Stimulated activated CD4-positive, alpha-beta T cell treated with anti-CD3 and anti-CD28 coated beads, Interleukin-2, amount 100 ng/mL, for 48 hours (primary cell): Measurements from ENCODE around the gene DCAF7.

Experiments used
- DNase-seq, 2 donors: peaks; one replicate each; pipeline ENCODE4 v3.0.0-alpha.2; 2020

Gene DCAF7

DNA sequence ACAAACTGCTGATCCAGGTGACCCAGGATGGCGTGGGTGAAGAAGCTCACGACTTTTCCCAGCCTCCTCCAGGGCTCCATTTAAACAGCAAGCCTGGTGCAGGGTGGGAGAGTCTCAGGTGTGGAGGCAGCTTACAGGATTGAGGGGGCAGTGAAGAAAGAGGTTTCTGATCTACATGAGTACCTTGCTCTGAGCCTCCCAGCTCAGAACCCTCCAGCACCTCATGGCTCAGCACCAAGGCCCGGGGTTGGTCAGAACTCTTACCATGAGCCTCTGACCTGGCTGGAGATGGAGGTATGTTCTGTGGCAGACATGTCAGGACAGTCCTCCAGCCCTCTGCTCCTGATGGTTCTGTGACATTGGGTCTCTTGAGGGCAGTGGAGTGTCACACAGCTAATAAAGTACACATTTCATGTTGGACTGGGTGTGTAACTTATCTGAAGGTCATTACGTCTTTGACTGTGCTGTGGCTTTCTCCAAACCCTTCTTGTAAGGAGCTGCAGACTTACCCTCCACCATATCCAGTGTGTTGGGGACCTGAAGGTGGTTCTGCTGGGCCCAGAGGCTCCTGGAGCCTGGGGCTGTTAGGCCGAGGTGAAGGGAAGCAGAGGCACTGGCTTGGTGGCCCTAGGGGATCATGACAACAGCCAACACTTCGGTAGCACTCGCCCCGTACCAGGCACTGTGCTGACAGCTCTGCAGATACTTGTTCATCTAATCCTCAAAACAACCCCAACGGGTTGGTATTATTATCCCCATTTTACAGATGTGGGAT lies 3.8 kb upstream of the DCAF7 start:
- no peak for DNase-seq

- no peak for DNase-seq
These were observed 3.2 kb upstream of the DCAF7 start for GRCh38 chr17:63547083-63547523.

- no peak for DNase-seq
These were observed 860 bp upstream of the DCAF7 start for GRCh38 chr17:63549289-63549945.

DNA sequence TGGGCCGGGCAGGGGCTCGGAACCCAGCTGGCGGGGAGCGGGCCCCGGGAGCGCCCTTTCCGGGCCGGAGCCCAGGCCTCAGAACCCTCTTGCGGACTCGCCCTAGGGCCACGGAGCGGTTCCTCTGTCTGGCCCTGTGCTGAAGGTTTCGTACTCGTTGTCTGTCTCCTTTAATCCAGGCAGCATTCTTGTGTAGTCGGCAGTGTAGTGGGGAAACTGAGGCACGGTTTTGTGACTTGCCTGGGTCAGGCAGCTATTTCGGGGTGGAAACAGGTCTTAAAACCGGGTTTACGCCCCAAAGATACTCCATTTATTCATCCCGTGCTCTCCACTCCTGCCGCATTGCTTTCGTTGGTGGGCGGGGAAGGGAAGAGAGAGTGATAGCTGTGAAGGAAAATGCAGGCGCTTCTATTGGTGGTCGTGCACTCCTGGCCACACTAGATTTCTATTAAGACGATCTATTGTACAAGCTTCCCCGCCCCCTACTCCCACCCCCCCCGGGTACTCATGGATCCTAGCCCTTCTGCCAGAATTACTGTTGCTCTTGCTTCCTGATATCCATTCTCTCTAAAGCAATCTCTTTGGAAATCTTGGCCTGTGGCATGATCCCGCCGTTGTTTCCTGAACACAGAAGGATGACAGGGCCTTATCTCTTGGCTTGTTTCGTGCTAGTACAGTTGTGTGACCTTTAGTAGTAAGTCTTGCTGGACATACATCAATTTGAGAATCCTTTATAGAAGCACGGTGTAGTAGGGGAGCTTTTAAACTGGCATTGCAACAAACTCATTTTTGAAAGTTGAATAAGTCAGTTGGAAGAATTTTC lies 751 bp downstream of the DCAF7 start:
- peak in 1 of 2 donors; percentile 10 for DNase-seq

GRCh38 chr17:63552211-63552610 lies 1.9 kb downstream of the DCAF7 start:
- no peak for DNase-seq

DNA sequence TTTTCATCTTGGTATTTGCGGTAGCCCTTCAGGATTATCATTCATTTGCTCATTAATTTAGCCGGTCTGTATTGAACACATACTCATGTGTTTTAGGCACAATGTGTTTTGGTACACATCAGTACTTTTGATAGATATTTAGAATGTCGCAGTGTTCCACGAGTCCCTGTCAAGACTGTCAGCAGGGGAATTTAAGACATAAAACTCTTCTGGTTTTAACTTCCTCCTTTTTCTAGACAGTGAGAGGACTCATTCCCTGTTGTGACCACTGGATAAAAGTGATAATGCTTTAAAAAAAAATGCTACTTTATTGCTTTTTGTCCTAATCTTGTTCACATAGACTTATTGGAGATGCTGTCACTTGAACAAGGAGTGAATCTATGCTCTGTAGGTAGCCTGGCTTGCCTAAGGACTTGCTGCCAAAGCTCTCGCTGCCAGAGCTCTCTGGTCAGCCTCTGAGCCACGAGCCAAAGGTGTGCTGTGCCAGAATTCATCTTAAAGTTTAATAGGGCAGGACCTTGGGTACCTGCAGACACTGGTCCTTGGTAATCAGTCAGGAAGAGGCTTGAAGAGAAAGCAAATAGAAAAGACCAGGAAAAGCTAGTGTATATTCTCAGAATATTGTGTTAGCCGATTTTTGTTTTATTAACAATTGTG lies 5.4 kb downstream of the DCAF7 start:
- no peak for DNase-seq

- DNase-seq = no peak
These were observed 7.1 kb downstream of the DCAF7 start for GRCh38 chr17:63557416-63557815.

- no peak for DNase-seq
These were observed 8.2 kb downstream of the DCAF7 start for GRCh38 chr17:63558441-63558840.

DNA sequence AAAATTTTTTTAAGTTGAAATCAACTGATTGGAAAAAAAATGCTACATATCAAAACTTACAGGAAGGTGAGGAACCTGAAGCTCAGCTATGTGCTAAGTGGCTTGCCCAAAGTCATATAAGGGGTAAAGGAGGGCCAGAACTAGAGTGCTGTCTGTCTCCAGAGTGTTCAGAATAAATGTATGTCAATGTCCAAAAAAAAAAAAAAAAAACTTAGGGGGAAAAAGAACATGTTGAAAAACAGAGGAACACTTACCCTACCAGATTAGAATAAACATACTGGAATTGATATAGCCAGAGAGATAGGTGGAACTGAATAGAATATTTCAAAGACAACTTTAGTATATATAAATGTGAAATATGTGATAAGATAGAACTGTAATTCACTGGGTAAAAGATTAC lies 11.5 kb downstream of the DCAF7 start:
- no peak for DNase-seq

DNA sequence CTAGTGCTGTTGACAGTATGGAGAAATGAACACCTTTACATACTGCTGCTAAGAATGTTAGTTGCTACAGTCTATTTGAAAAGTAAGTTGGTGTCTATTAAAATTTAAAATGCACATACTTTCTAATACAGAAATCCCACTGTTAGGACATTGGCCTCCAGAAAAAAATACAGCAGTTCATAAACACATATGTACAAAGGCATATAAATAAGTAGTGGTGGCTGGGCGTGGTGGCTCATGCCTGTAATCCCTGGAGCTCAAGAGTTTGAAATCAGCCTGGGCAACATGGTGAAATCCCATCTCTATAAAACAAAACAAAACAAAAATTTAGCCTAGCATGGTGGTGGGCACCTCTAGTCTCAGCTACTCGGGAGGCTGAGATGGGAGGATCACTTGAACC lies 13.1 kb downstream of the DCAF7 start:
- DNase-seq = no peak

DNA sequence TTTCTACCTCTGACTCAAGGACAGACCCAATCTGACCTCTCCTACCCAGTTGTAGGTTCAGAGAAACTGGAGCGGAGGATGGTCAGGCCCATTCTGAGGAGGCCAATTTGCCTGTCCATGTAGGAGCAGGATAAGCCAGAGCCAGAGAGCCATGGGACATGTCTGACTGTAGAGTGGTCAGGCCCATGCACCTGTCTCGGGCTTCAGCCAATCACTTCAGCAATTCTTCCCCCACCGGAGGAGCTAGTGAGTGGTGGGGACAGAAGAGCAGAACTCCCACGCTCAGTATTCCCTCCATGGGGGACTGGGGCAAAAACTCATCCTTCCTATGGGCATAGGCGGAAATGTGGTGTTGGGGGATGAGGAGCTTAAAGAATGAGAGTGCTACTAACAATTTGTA lies 14.3 kb downstream of the DCAF7 start:
- no peak for DNase-seq

DNA sequence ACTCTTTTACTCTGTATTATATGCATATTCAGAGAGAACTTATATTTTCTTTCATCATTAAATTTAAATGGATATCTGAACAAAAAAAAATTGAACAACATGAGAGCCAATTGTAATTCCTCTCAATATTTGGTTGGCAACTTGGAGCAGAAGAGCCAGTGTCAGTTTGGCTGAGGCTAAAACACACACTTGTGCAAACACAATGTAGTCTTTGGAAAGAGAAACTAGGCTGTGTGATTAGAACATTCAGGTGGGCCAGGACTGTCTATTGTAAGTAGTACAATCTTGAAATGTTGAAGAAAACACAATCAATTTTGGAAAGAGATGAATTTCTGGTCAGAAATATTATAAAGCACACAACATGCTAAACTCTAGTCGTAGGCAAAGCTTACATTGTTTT lies 17.0 kb downstream of the DCAF7 start:
- DNase-seq = no peak

DNA sequence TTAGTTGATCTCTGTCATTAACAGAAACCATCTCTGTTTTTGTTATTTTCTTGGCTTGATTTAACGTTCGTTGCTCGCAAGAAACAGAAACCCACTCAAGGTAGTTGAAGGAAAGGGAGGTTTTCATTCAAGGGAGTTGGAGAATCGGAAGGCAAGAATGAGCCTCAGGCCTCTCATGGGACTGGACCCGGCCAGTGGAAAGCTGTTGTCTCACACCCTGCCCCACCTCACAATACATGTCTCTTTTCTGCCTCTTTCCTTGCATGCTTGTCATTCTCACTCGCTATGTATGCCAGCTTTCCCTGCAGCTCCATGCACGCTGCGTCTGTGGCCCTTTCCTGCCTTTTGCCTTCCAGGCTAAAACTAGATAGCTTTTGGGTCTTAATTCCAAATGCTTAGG lies 18.3 kb downstream of the DCAF7 start:
- no peak for DNase-seq

DNA sequence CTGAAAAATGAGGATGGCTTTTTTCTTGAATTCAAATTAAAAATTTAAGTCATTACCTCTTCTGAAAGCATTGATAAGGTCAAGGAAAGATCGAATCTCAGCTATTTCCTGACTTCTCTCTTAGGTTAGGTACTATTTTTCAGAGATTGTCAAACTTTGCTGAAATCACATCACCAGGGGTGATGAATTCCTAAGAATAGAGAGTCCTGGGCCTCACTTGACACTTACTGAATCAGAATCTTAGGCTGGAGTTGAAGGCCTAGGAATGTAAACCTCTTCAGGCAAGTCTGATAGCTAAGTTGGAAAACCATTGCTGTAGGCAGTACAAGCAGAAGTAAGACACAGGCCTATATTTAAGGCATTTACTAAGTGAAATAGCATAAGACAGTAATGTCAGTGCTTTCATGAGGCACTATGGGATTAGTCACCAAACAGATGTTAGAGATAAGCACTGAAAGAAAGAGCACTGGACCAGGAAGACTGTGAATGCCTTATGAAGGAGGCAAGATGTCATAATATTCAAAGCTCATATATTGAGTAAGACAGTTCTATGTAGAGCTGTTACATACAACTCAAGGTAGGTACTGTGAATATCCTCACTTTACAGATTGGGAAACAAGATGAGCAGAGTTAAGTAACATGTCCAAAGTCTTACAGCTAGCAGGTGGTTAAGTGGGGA lies 21.5 kb downstream of the DCAF7 start:
- no peak for DNase-seq

DNA sequence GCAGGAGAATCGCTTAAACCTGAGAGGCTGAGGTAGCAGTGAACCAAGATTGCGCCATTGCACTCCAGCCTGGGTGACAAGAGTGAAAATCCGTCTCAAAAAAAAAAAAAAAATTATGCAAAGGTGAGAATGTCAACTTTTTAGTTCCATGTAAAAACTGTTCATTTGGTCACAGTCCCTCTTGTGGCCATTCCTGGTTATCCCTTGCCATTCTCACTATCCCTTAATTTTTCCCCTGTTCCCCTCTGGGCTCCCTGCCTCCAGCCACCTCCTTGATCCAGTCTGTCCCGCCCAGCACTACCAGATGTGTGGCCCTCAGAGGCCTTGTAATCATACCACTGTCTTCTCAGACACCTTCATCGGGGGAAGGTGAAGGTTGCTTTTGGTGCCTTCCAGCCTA lies 23.4 kb downstream of the DCAF7 start:
- no peak for DNase-seq

GRCh38 chr17:63578027-63578768 lies 27.9 kb downstream of the DCAF7 start:
- DNase-seq = no peak

GRCh38 chr17:63578769-63579111 lies 28.5 kb downstream of the DCAF7 start:
- no peak for DNase-seq

- no peak for DNase-seq
These were observed 29.4 kb downstream of the DCAF7 start for GRCh38 chr17:63579633-63580032.

DNA sequence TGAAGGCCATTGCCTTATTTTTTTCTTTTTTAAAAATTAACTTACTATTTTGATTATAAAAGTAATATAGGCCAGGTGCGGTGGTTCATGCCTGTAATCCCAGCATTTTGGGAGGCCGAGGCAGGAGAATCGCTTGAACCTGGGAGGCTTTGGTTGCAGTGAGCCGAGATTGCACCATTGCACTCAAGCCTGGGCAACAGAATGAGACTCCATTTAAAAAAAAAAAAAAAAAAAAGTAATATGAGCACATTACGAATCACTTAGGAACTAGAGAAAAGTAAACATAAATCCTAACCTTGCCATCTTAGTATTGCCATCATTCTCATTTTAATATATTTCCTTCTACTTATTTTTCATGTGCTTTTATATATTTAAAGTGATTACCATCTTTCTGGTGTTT lies 37.5 kb downstream of the DCAF7 start:
- DNase-seq = no peak

DNA sequence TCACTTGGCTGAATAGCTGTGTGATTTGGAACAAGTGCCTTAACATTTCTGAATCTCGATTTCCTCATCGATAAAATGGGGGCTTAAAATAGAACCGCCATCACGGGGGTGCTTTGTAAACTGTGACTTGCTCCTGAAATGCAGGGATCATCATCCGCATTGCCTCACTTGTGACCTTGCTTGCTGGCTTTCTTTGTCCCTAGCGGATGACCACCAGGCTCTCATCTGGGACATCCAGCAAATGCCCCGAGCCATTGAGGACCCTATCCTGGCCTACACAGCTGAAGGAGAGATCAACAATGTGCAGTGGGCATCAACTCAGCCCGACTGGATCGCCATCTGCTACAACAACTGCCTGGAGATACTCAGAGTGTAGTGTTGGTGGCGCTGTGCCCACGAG lies 38.5 kb downstream of the DCAF7 start:
- no peak for DNase-seq

DNA sequence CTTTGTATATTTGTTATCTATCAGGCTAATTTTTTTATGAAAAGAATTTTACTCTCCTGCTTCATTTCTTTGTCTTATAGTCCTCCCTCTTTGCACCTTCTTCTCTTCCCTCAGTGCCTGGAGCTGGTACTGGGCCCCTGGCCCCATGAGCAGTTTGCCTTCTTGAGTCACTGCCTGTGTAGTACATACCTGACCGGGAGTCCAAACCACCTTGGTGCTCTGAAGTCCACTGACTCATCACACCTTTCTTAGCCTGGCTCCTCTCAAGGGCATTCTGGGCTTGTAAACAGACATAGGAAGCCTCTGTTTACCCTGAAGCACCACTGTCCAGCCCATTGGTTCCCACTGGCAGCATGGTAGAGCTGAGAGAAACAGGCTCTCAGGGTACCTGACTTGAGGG lies 39.4 kb downstream of the DCAF7 start:
- no peak for DNase-seq

- no peak for DNase-seq
These were observed 42.5 kb downstream of the DCAF7 start for GRCh38 chr17:63592797-63593196.
